ENCODE results near the gene PFDN6. TPM values are rescaled to one million over a fixed set of nuclear protein-coding genes. Genes with fewer than 3 reads are reported as not detected.

The PFDN6 gene
- total and polyA plus RNA-seq, 2 of the 13 experiments (the other 11 are each of a cell fraction or from before 2014, with no cell fraction given) = 75.5 to 87.0 TPM

- TF ChIP-seq AKNA (CRISPR knock-in tag; IDR thresholded peaks at IDR 0.05; ENCODE audit: borderline replicate concordance) (no peak), ZSCAN25 (CRISPR knock-in tag; IDR thresholded peaks at IDR 0.05) (no peak), PITX1 (CRISPR knock-in tag; IDR thresholded peaks at IDR 0.05) (no peak), NFYB (CRISPR knock-in tag; IDR thresholded peaks at IDR 0.05) (no peak), KAT8 (CRISPR knock-in tag; IDR thresholded peaks at IDR 0.05) (no peak), RCOR2 (CRISPR knock-in tag; IDR thresholded peaks at IDR 0.05) (peak; percentile 37; the same call in 1 of the 2 replicates), ATF3 (CRISPR knock-in tag; IDR thresholded peaks at IDR 0.05) (no peak), HIC2 (CRISPR knock-in tag; IDR thresholded peaks at IDR 0.05; ENCODE audit: low read depth) (no peak), ZBTB46 (CRISPR knock-in tag; IDR thresholded peaks at IDR 0.05; ENCODE audit: borderline replicate concordance) (no peak), THAP9 (CRISPR knock-in tag; IDR thresholded peaks at IDR 0.05; ENCODE audit: borderline replicate concordance) (no peak), ARID4A (CRISPR knock-in tag; IDR thresholded peaks at IDR 0.05; ENCODE audit: borderline replicate concordance) (no peak; the same call in 1 of the 2 replicates), ZNF781 (CRISPR knock-in tag; IDR thresholded peaks at IDR 0.05; ENCODE audit: borderline replicate concordance, not compliant biosample characterization) (no peak)
Measured at GRCh38 chr6:33296797-33297405, 7.5 kb downstream of the PFDN6 start (continued).
